H1 (cell line): ENCODE measurements around the gene UTS2B. TPM values are rescaled to one million over a fixed set of nuclear protein-coding genes. Genes with fewer than 3 reads are reported as not detected.

ENCODE experiments used
- CTCF ChIA-PET: fragments of 300-600 bp; sonication (Branson Sonifier 250); formaldehyde crosslinking; loops from one replicate; lab custom pipeline; 2021; ENCODE audit not compliant: partially characterized antibody; lab: Charles Lee
- POLR2A ChIA-PET: fragments of 300-600 bp; sonication (Branson Sonifier 250); formaldehyde crosslinking; loops from one replicate; lab custom pipeline; 2021; ENCODE audit warnings: inconsistent platforms; ENCODE audit not compliant: partially characterized antibody; lab: Charles Lee
- DNase-seq, 2 experiments: peaks; one replicate each; pipeline versions ENCODE4 v3.0.0 to v3.0.0-alpha.2; 2010 to 2022; ENCODE audit warnings: low spot score in 2 of 2, low read depth in 1 of 2, mixed read lengths in 1 of 2
- FAIRE-seq: peaks from 2 replicates; lab custom pipeline; 2011; peaks lifted over from hg19 to GRCh38; lab: Jason Lieb, UNC
- H2AFZ ChIP-seq: 2 replicates; pipeline ENCODE4 v1.8.1; 2012; ENCODE audit warnings: low read length, inconsistent platforms
- H2AK5ac ChIP-seq: 2 replicates; pipeline ENCODE4 v1.6.1; 2013; ENCODE audit warnings: low read depth, low read length
- H2BK120ac ChIP-seq: replicated peaks from 2 replicates; pipeline ENCODE3; 2013; ENCODE audit warnings: low read depth, low read length, inconsistent platforms
- H2BK12ac ChIP-seq: 2 replicates; pipeline ENCODE4 v1.6.1; 2013; ENCODE audit warnings: low read depth, low read length
- H2BK15ac ChIP-seq: 2 replicates; pipeline ENCODE4 v1.6.1; 2013; ENCODE audit warnings: low read length
- H2BK20ac ChIP-seq: 2 replicates; pipeline ENCODE4 v1.6.1; 2013; ENCODE audit warnings: low read length
- H2BK5ac ChIP-seq: 2 replicates; pipeline ENCODE4 v1.6.1; 2013; ENCODE audit warnings: low read depth, low read length
- H3K14ac ChIP-seq: 2 replicates; pipeline ENCODE4 v1.6.1; 2013; ENCODE audit warnings: inconsistent platforms; ENCODE audit not compliant: insufficient read length
- H3K18ac ChIP-seq: 2 replicates; pipeline ENCODE4 v1.6.1; 2013; ENCODE audit warnings: low read length; ENCODE audit errors: extremely low read depth
- H3K23ac ChIP-seq: 2 replicates; pipeline ENCODE4 v1.6.1; 2013; ENCODE audit warnings: inconsistent platforms; ENCODE audit not compliant: insufficient read length
- H3K23me2 ChIP-seq: 2 replicates; pipeline ENCODE4 v1.6.1; 2013; ENCODE audit warnings: low read depth, low read length
- H3K27ac ChIP-seq: 2 replicates; pipeline ENCODE4 v1.6.1; 2011; ENCODE audit warnings: low read depth, low read length, inconsistent platforms
- H3K27me3 ChIP-seq, 4 experiments: replicated peaks in 1 of 4; 1 replicate in 1 of 4; 2 replicates in 3 of 4; pipeline versions ENCODE4 v1.6.1 to v1.8.1; 2011 to 2013; ENCODE audit warnings: low read length in 3 of 4, mild to moderate bottlenecking in 3 of 4, inconsistent platforms in 2 of 4, mixed read lengths in 2 of 4, moderate library complexity in 1 of 4; ENCODE audit not compliant: control insufficient read depth in 3 of 4, insufficient read depth in 3 of 4; ENCODE audit errors: extremely low read depth in 1 of 4
- H3K36me3 ChIP-seq, 4 experiments: 2 replicates each; pipeline versions ENCODE4 v1.6.1 to v1.8.1; 2011 to 2013; ENCODE audit warnings: mild to moderate bottlenecking in 4 of 4, low read length in 3 of 4, moderate library complexity in 2 of 4, control low read depth in 1 of 4, inconsistent platforms in 1 of 4; ENCODE audit not compliant: insufficient read depth in 4 of 4, control insufficient read depth in 2 of 4
- H3K4ac ChIP-seq: replicated peaks from 2 replicates; pipeline ENCODE3; 2013; ENCODE audit warnings: low read length, low read depth, mixed read lengths, inconsistent platforms; ENCODE audit not compliant: insufficient read length
- H3K4me1 ChIP-seq, 4 experiments: replicated peaks in 1 of 4; 1 replicate in 1 of 4; 2 replicates in 3 of 4; pipeline versions ENCODE4 v1.6.1 to v1.8.1; 2011 to 2013; ENCODE audit warnings: low read length in 3 of 4, inconsistent platforms in 2 of 4, mixed read lengths in 1 of 4; ENCODE audit not compliant: insufficient read depth in 4 of 4, control insufficient read depth in 3 of 4
- H3K4me2 ChIP-seq, 2 experiments: 2 replicates each; pipeline versions ENCODE4 v1.6.1 to v1.8.1; 2011 to 2013; ENCODE audit warnings: low read depth in 2 of 2, low read length in 2 of 2, control low read depth in 1 of 2, inconsistent platforms in 1 of 2, mild to moderate bottlenecking in 1 of 2; ENCODE audit not compliant: insufficient read depth in 1 of 2
- H3K4me3 ChIP-seq, 4 experiments: fragments of 200-600, 300-600 bp in 1 of 4; sonication (generic), shearing (Covaris generic), sonication (Bioruptor Twin) in 1 of 4; 2 replicates each; pipeline versions ENCODE4 v1.5.1 to v1.8.1; 2011 to 2016; ENCODE audit warnings: low read length in 4 of 4, low read depth in 3 of 4, control low read depth in 2 of 4, inconsistent platforms in 2 of 4, mild to moderate bottlenecking in 2 of 4, mixed read lengths in 1 of 4, moderate library complexity in 1 of 4; ENCODE audit not compliant: insufficient read depth in 2 of 4; ENCODE audit errors: extremely low read depth in 1 of 4
- H3K56ac ChIP-seq: replicated peaks from 2 replicates; pipeline ENCODE3; 2013; ENCODE audit warnings: low read depth, mild to moderate bottlenecking, mixed read lengths, low read length, inconsistent platforms; ENCODE audit not compliant: insufficient read length
- H3K79me1 ChIP-seq: 2 replicates; pipeline ENCODE4 v1.6.1; 2013; ENCODE audit warnings: low read depth, low read length, control low read depth
- H3K79me2 ChIP-seq, 2 experiments: 2 replicates each; pipeline versions ENCODE4 v1.6.1 to v1.8.1; 2012 to 2013; ENCODE audit warnings: low read length in 2 of 2, mild to moderate bottlenecking in 2 of 2, inconsistent platforms in 1 of 2; ENCODE audit not compliant: insufficient read depth in 2 of 2, control insufficient read depth in 1 of 2
- H3K9ac ChIP-seq, 4 experiments: replicated peaks in 1 of 4; 1 replicate in 1 of 4; 2 replicates in 3 of 4; pipeline versions ENCODE4 v1.6.1 to v1.8.1; 2011 to 2013; ENCODE audit warnings: low read depth in 3 of 4, low read length in 3 of 4, control low read depth in 2 of 4, mild to moderate bottlenecking in 2 of 4, moderate library complexity in 2 of 4, inconsistent platforms in 1 of 4; ENCODE audit errors: extremely low read depth in 1 of 4
- H3K9me3 ChIP-seq, 2 experiments: 2 replicates each; pipeline versions ENCODE4 v1.6.1 to v1.8.1; 2012 to 2013; ENCODE audit warnings: mild to moderate bottlenecking in 2 of 2, moderate library complexity in 2 of 2, control low read depth in 1 of 2, inconsistent platforms in 1 of 2, low read depth in 1 of 2, low read length in 1 of 2, mixed read lengths in 1 of 2; ENCODE audit not compliant: insufficient read depth in 2 of 2
- H4K20me1 ChIP-seq, 2 experiments: replicated peaks in 1 of 2; 2 replicates each; pipeline versions ENCODE3 to v1.8.1; 2011 to 2013; ENCODE audit warnings: inconsistent platforms in 2 of 2, low read length in 2 of 2, mild to moderate bottlenecking in 1 of 2; ENCODE audit not compliant: insufficient read depth in 2 of 2, control insufficient read depth in 1 of 2
- H4K5ac ChIP-seq: 2 replicates; pipeline ENCODE4 v1.6.1; 2013; ENCODE audit warnings: low read length, low read depth, mixed read lengths, inconsistent platforms; ENCODE audit not compliant: insufficient read length
- H4K8ac ChIP-seq: 2 replicates; pipeline ENCODE4 v1.8.0; 2013; ENCODE audit warnings: mild to moderate bottlenecking, moderate library complexity, low read length, inconsistent platforms; ENCODE audit not compliant: insufficient read depth; ENCODE audit errors: extremely low read depth
- H4K91ac ChIP-seq: replicated peaks from 2 replicates; pipeline ENCODE3; 2013; ENCODE audit warnings: low read length, mixed read lengths, inconsistent platforms; ENCODE audit not compliant: insufficient read length
- BACH1 ChIP-seq: IDR thresholded peaks from 2 replicates; pipeline ENCODE4 v1.6.1; 2012; ENCODE audit warnings: low read length, improper control_type of control experiment
- EGR1 ChIP-seq: IDR thresholded peaks from 2 replicates; pipeline ENCODE4 v1.6.1; 2011; ENCODE audit warnings: low read depth, low read length, borderline replicate concordance
- JUN ChIP-seq: IDR thresholded peaks from 2 replicates; pipeline ENCODE4 v1.6.1; 2011; ENCODE audit warnings: low read depth, mild to moderate bottlenecking, improper control_type of control experiment, low read length
- MAX ChIP-seq: IDR thresholded peaks from 2 replicates; pipeline ENCODE4 v1.6.1; 2012; ENCODE audit warnings: inconsistent platforms
- NANOG ChIP-seq: IDR thresholded peaks from 2 replicates; pipeline ENCODE4 v1.6.1; 2011; ENCODE audit warnings: low read length, low read depth, mild to moderate bottlenecking, inconsistent platforms; ENCODE audit not compliant: insufficient read depth, poor library complexity, severe bottlenecking
- POLR2A ChIP-seq, 2 experiments: IDR thresholded peaks; 1 replicate in 1 of 2; 2 replicates in 1 of 2; pipeline ENCODE4 v1.6.1; 2011; ENCODE audit warnings: low read depth in 2 of 2, low read length in 2 of 2, mild to moderate bottlenecking in 2 of 2; ENCODE audit errors: control extremely low read depth in 1 of 2
- POLR2AphosphoS5 ChIP-seq: IDR thresholded peaks from 2 replicates; pipeline ENCODE4 v1.6.1; 2011; ENCODE audit warnings: low read depth, low read length
- POU5F1 ChIP-seq: IDR thresholded peaks from 2 replicates; pipeline ENCODE4 v1.6.1; 2011; ENCODE audit warnings: low read depth, mild to moderate bottlenecking, low read length, moderate library complexity
- RXRA ChIP-seq: IDR thresholded peaks from 2 replicates; pipeline ENCODE4 v1.6.1; 2011; ENCODE audit warnings: low read depth, mild to moderate bottlenecking, low read length, moderate library complexity; ENCODE audit not compliant: insufficient read depth
- SAP30 ChIP-seq: fragments of 300-600 bp; sonication (generic); IDR thresholded peaks from 2 replicates; pipeline ENCODE4 v1.7.1; 2012; ENCODE audit warnings: low read length, moderate library complexity, mild to moderate bottlenecking, inconsistent platforms; ENCODE audit not compliant: insufficient read depth, insufficient replicate concordance
- SIN3A ChIP-seq, 2 experiments: IDR thresholded peaks in 1 of 2; conservative IDR thresholded peaks in 1 of 2; 2 replicates each; pipeline ENCODE4 v1.6.1; 2011 to 2012; ENCODE audit warnings: low read length in 2 of 2, improper control_type of control experiment in 1 of 2, low read depth in 1 of 2, mild to moderate bottlenecking in 1 of 2
- SRF ChIP-seq: IDR thresholded peaks from 2 replicates; pipeline ENCODE4 v1.6.1; 2011; ENCODE audit warnings: mild to moderate bottlenecking, low read depth, low read length, moderate library complexity
- TBP ChIP-seq: IDR thresholded peaks from 2 replicates; pipeline ENCODE4 v1.6.1; 2011; ENCODE audit warnings: low read depth, low read length, improper control_type of control experiment
- TEAD4 ChIP-seq: IDR thresholded peaks from 2 replicates; pipeline ENCODE4 v1.6.1; 2012; ENCODE audit warnings: low read depth, low read length, inconsistent platforms, mixed read lengths
- WGBS, 2 experiments: shearing (Covaris generic) in 1 of 2; methylation state at CpG; one replicate each; pipeline versions ENCODE4 v1.1.6 to v1.1.7; 2013 to 2015; ENCODE audit warnings: low lambda C conversion rate in 2 of 2, mixed read lengths in 2 of 2, inconsistent platforms in 1 of 2, low coverage in 1 of 2, missing lambda C conversion rate in 1 of 2; ENCODE audit not compliant: insufficient replicate concordance in 2 of 2, insufficient coverage in 1 of 2, insufficient read length in 1 of 2; ENCODE audit errors: extremely low coverage in 1 of 2, missing lambda C conversion rate in 1 of 2; 5-methylcytosine and 5-hydroxymethylcytosine counted together
- polyA plus RNA-seq, 7 experiments: library from polyadenylated mRNA; depleted of rRNA in 3 of 7; stranded (reverse) in 5 of 7; unstranded in 2 of 7; fragments of >200 nt in 5 of 7; fragments of 200-250 nt in 2 of 7; gene quantifications; 1 replicate in 5 of 7; 2 replicates in 1 of 7; 4 replicates in 1 of 7; pipeline versions ENCODE4 v1.2.1 to v1.2.3, GENCODE V29; 2011 to 2013; ENCODE audit warnings: missing spikeins in 2 of 7, mixed read lengths in 2 of 7
- total RNA-seq: library from RNA; stranded (reverse); fragmentation: NEBNext Ultra II Directional; extraction: Animal tissue kit (Norgen Biotek cat#: 25700); gene quantifications from 2 replicates; pipeline ENCODE4 v1.2.1, GENCODE V29; 2021

Gene UTS2B
- total and polyA plus RNA-seq, 2 of the 8 experiments (the other 6 are each of a cell fraction or from before 2014, with no cell fraction given), result not detected

- no peak for FAIRE-seq
- TF ChIP-seq EGR1 (no peak), SRF (no peak), JUN (no peak), RXRA (no peak), TBP (no peak), BACH1 (no peak), SAP30 (no peak), TEAD4 (no peak), MAX (no peak), POLR2AphosphoS5 (no peak), POU5F1 (no peak), NANOG (no peak), POLR2A (IDR thresholded peaks at IDR 0.05; ENCODE audit: control extremely low read depth in 1 of 2, low read depth in 2 of 2, low read length in 2 of 2) (no peak), SIN3A (conservative IDR thresholded peaks at IDR 0.05 in 1 of 2, IDR thresholded peaks at IDR 0.05 in 1 of 2; ENCODE audit: low read depth in 1 of 2, low read length in 2 of 2) (no peak)
Measured at GRCh38 chr3:191283400-191283799, 46.9 kb downstream of the UTS2B start.

More at GRCh38 chr3:191283400-191283799, 46.9 kb downstream of the UTS2B start:
- H4K20me1 ChIP-seq, result no peaks in the 10 kb centered on the region
- H4K8ac ChIP-seq, result no peak overlapping the region
- H3K4me3 ChIP-seq, result no peak overlapping the region
- no peak overlapping the region for H3K23ac ChIP-seq
- no peak overlapping the region for H2AFZ ChIP-seq
- H3K27ac ChIP-seq, result no peak overlapping the region
- no peak overlapping the region for H4K5ac ChIP-seq
- H2BK15ac ChIP-seq, result no peak overlapping the region
- POLR2A ChIA-PET, result no interaction called here
- CTCF ChIA-PET, result no interaction called here
- H2AK5ac ChIP-seq, result no peak overlapping the region
- no peak overlapping the region for H2BK5ac ChIP-seq
- H2BK12ac ChIP-seq, result no peak overlapping the region
- no peaks in the 10 kb centered on the region for H3K79me1 ChIP-seq
- H2BK120ac ChIP-seq, result no peak overlapping the region
- no peaks in the 10 kb centered on the region for H3K23me2 ChIP-seq
- no peak overlapping the region for H3K56ac ChIP-seq
- no peak overlapping the region for H3K18ac ChIP-seq
- no peak overlapping the region for H2BK20ac ChIP-seq
- DNase-seq, result no peak
- no peak overlapping the region for H3K4me2 ChIP-seq
- H3K27me3 ChIP-seq, result no peaks in the 10 kb centered on the region
- no peaks in the 10 kb centered on the region for H3K4me1 ChIP-seq
- 90% methylated on average over 2 of the region's 2 CpGs; no CpG with 5 or more reads in 1 of the 2 experiments for WGBS, 2 experiments
- no peak overlapping the region for H3K14ac ChIP-seq
- H3K9me3 ChIP-seq, result no peaks in the 10 kb centered on the region
- H3K79me2 ChIP-seq, result no peaks in the 10 kb centered on the region
- H4K91ac ChIP-seq, result no peak overlapping the region
- H3K9ac ChIP-seq, result no peak overlapping the region
- H3K36me3 ChIP-seq, result no peaks in the 10 kb centered on the region
- H3K4ac ChIP-seq, result no peak overlapping the region
